Retinal pigment epithelial cell (primary cell): Measurements from ENCODE around the gene SSR1.

Experiments
- DNase-seq: peaks from one replicate; pipeline ENCODE4 v3.0.0-alpha.2; 2010; ENCODE audit warnings: low read depth
- H3K4me3 ChIP-seq: 2 replicates; pipeline ENCODE4 v1.5.1; 2011; ENCODE audit warnings: mild to moderate bottlenecking, low read length, control low read depth, moderate library complexity
- CTCF ChIP-seq: conservative IDR thresholded peaks from 2 replicates; pipeline ENCODE4 v1.5.1; 2011; ENCODE audit warnings: low read depth, low read length, control low read depth, inconsistent platforms

Gene SSR1

DNA sequence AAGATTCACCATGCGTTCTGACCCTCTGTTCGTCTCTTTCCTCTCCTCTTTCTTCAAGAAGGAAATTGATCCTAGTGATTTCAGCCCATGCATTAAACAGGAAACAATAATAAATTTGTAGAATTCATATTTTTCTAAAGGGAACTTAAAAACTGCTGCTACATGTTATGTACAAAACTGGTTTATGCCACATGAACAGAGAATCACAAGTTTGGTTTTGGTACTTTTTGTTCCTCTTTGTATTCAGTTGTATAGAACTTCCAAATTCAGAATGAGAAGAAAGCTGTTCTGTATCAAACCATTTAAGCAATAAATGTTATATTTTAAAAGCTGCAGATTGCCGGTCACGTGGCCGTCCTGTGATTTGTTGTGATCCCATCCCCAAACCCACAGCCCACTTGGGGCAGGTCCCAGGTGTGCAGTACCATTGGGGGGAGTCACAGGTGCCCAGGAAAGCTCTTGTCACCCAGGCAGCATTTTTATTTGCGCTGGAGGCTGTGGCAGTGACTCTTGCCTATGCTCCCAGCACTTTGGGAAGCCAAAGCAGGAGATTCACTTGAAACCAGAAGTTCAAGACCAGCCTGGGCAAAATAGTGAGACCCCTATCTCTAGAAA, 61.2 kb downstream of the SSR1 start:
- TF ChIP-seq CTCF: no peak
- no peak overlapping the region for H3K4me3 ChIP-seq
- no peak for DNase-seq

- no peak for DNase-seq
- TF ChIP-seq CTCF: no peak
Measured at GRCh38 chr6:7250812-7251211, 62.2 kb downstream of the SSR1 start.

GRCh38 chr6:7249946-7250643, 62.9 kb downstream of the SSR1 start:
- no peak for DNase-seq
- no peak overlapping the region for H3K4me3 ChIP-seq
- no peak for TF ChIP-seq CTCF

More at GRCh38 chr6:7250812-7251211, 62.2 kb downstream of the SSR1 start:
- H3K4me3 ChIP-seq: no peak overlapping the region

DNA sequence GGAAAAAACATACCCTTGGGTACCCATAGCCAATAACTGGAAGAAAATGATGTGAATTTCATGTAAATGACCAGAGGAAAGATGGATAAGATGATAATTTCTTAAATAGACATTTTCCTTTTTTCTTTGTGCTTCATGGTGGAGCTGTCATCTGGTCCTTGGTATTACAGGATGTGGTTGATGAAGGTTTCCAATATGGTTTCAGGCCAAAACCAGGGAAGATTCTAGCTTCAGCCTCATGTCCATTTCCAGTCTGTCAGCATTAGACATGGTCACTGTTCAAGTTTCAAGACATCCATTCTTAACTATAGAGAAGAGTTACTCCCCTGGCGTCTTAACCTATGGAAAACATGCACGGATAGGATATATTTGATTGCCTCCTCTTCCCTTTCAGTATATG, 63.6 kb downstream of the SSR1 start:
- TF ChIP-seq CTCF: no peak
- no peak overlapping the region for H3K4me3 ChIP-seq

DNA sequence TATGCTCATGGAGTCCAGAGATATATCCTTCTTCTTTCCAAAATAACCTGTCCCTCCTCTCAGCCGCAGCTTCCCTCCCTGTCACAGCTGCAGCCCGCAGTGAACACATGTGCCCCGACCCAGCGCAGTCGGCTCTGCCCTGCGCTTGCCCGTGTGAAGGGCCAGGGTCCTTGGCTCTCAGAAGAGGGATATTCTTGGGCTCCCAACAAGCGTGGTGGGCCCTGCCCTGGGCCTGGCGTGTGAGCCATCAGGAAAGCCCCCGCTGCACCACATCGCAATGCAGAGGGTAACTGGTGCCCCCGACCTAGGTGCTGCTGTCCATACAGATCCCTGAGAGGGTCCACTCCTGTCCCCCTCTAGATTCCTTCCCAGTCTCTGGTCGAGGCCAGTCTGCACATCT, 65.2 kb downstream of the SSR1 start:
- H3K4me3 ChIP-seq: no peak overlapping the region
- DNase-seq: no peak
- TF ChIP-seq CTCF: no peak

More for the DNA sequence above, 63.6 kb downstream of the SSR1 start:
- no peak for DNase-seq

DNA sequence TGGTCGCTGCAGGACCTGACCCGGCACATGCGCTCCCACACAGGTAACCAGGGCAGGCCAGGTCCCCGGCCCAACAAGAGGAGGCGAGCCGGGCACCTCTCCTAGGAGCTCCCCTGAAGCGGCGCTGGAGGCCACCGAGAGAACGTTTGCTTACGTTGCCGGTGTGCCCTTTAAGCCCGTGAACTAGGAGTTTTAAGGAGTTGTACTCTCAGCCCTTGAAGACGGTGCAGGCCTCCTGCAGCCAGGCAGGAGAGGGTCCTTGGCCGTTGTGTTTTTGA, 65.9 kb downstream of the SSR1 start:
- TF ChIP-seq CTCF: no peak
- H3K4me3 ChIP-seq: no peak overlapping the region

More for the DNA sequence above, 65.9 kb downstream of the SSR1 start:
- DNase-seq: no peak
